GM13976 (cell line): ENCODE measurements around the gene RAB19.

Experiments used
- DNase-seq: peaks from one replicate; pipeline ENCODE4 v3.0.0; 2012; ENCODE audit warnings: low spot score
- CTCF ChIP-seq: IDR thresholded peaks from 2 replicates; pipeline ENCODE4 v1.5.1; 2012; ENCODE audit warnings: borderline replicate concordance, mild to moderate bottlenecking; ENCODE audit not compliant: insufficient read depth; ENCODE audit errors: extremely low read depth, missing control alignments, control extremely low read depth
- in situ Hi-C: fragments of 300-500 bp; cut with MboI; formaldehyde crosslinking; loops from one replicate; pipeline ENCODE4 v1.12.0; 2022; ENCODE audit warnings: low sequenced_read_pairs, mixed read lengths, inconsistent platforms; ENCODE audit not compliant: unreplicated experiment

RAB19 gene

GRCh38 chr7:140435252-140435895 is 31.5 kb downstream of the RAB19 start:
- no peak for DNase-seq
- no peak for TF ChIP-seq CTCF
- in situ Hi-C loops, result no loop called here

- TF ChIP-seq CTCF, result no peak
- DNase-seq, result no peak
- in situ Hi-C loops, result no loop called here
Measured at GRCh38 chr7:140439359-140439758, 35.5 kb downstream of the RAB19 start.

- in situ Hi-C loops, result no loop called here
- no peak for TF ChIP-seq CTCF
- DNase-seq, result no peak
Measured at GRCh38 chr7:140440593-140440992, 36.7 kb downstream of the RAB19 start.

- in situ Hi-C loops, result no loop called here
- DNase-seq, result no peak
- TF ChIP-seq CTCF, result no peak
Measured at GRCh38 chr7:140441519-140441918, 37.7 kb downstream of the RAB19 start.

- in situ Hi-C loops, result no loop called here
- no peak for DNase-seq
- no peak for TF ChIP-seq CTCF
Measured at GRCh38 chr7:140446467-140446866, 42.6 kb downstream of the RAB19 start.

GRCh38 chr7:140447841-140448240 is 44.0 kb downstream of the RAB19 start:
- no peak for DNase-seq
- TF ChIP-seq CTCF, result no peak
- in situ Hi-C loops, result no loop called here

GRCh38 chr7:140448781-140449480 is 45.1 kb downstream of the RAB19 start:
- in situ Hi-C loops, result no loop called here
- DNase-seq, result no peak
- no peak for TF ChIP-seq CTCF
